Tibial nerve (tissue), 4 donors: ENCODE data around the gene DCXR.

Experiments
- CTCF ChIP-seq, 5 experiments: fragments of 200-600 bp in 3 of 5; fragments of 450-650 bp in 2 of 5; sonication (generic) in 3 of 5; IDR thresholded peaks; one replicate each; pipeline ENCODE4 v1.5.1; 2016 to 2019; ENCODE audit warnings: antibody characterized with exemption in 5 of 5, mild to moderate bottlenecking in 3 of 5, moderate library complexity in 2 of 5
- EP300 ChIP-seq, 2 donors: sonication (generic); formaldehyde crosslinking; IDR thresholded peaks; one replicate each; pipeline ENCODE4 v1.6.1; 2017; ENCODE audit warnings: antibody characterized with exemption in 2 of 2, mild to moderate bottlenecking in 1 of 2
- POLR2A ChIP-seq, 2 donors: fragments of 450-650 bp; IDR thresholded peaks; one replicate each; pipeline ENCODE4 v1.6.1; 2017; ENCODE audit warnings: antibody characterized with exemption in 2 of 2, mild to moderate bottlenecking in 2 of 2, moderate library complexity in 2 of 2

- no peak for TF ChIP-seq POLR2A (IDR thresholded peaks at IDR 0.05)
- no peak for TF ChIP-seq CTCF (IDR thresholded peaks at IDR 0.05)
- no peak for TF ChIP-seq EP300 (IDR thresholded peaks at IDR 0.05)
Observed at GRCh38 chr17:82039695-82040299, 2.3 kb upstream of the DCXR start.
